ENCODE data around the gene UNC50.

Gene UNC50

DNA sequence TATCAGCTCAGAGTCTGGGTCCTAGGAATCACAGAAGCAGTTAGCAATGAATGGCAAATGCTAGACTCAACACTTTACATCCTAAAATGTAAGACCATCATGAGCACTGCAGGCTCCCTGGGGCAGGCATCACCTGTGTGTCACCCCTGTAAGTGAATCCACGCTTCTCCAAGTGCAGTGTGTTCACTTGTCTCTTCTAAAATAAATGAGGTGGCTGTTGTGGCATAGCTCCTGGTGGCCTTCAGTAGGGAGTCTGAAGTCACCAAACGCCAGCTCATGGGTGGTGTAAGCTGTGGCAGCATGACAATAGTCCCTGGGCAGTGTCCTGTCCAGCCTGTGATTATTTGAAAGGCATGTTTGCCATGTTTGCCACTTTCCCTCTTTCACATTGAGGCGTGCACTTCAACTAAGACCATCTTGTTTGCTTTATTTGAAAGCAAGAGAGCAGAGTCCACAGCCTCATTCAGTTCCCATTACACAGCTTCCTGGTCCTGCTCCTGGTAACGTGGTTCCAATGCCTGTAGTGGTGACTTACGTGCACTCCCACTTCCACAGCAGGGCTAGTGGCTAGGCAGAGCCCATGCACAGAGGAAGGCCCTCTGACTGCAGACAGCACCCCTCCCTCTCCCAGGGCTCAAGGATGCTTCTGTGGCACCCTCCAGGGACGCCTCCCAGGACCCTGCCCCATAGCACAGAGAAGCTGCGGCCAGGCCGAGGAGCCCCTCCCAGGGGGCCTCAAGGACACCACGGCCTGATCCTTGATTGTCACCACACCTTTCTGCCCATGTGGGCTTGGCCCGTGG is 24.4 kb upstream of the UNC50 start:
- H3K4me3 Mint-ChIP-seq: no peak overlapping the region
- H3K9me3 Mint-ChIP-seq: no peaks in the 10 kb centered on the region
- no peaks in the 10 kb centered on the region for H3K27me3 Mint-ChIP-seq (ENCODE audit: low read depth)
- TF ChIP-seq, protein P1, sequence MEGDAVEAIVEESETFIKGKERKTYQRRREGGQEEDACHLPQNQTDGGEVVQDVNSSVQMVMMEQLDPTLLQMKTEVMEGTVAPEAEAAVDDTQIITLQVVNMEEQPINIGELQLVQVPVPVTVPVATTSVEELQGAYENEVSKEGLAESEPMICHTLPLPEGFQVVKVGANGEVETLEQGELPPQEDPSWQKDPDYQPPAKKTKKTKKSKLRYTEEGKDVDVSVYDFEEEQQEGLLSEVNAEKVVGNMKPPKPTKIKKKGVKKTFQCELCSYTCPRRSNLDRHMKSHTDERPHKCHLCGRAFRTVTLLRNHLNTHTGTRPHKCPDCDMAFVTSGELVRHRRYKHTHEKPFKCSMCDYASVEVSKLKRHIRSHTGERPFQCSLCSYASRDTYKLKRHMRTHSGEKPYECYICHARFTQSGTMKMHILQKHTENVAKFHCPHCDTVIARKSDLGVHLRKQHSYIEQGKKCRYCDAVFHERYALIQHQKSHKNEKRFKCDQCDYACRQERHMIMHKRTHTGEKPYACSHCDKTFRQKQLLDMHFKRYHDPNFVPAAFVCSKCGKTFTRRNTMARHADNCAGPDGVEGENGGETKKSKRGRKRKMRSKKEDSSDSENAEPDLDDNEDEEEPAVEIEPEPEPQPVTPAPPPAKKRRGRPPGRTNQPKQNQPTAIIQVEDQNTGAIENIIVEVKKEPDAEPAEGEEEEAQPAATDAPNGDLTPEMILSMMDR (IDR thresholded peaks at IDR 0.05; ENCODE audit: unreplicated experiment in 3 of 3): no peak
- H3K36me3 Mint-ChIP-seq (ENCODE audit: low read depth): peaks cover 20% of the 10 kb centered on the region
- H3K27ac Mint-ChIP-seq: no peak overlapping the region
- no peaks in the 10 kb centered on the region for H3K4me1 Mint-ChIP-seq

DNA sequence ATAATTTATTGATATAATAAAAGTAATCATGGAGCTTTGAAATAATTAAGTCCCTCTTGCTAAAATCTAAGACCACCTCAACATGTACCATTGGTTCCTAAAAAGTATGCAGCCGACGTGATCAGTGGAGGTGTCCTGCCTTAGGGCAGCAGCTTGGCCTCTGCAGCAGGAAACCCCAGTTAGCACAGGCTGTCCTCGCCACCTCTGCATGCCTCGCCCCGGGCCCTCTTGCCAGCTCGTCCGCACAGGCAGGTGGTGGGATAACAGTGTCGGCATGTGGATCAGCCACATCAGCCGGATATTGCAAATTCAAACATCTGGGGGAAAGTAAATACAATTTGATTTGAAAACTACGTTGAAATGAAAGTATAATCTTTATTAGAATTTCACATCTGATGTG is 23.0 kb upstream of the UNC50 start:
- H3K4me1 Mint-ChIP-seq: no peaks in the 10 kb centered on the region
- peaks cover 20% of the 10 kb centered on the region for H3K36me3 Mint-ChIP-seq (ENCODE audit: low read depth)
- H3K9me3 Mint-ChIP-seq: no peaks in the 10 kb centered on the region
- TF ChIP-seq, protein P1 (IDR thresholded peaks at IDR 0.05; ENCODE audit: unreplicated experiment in 3 of 3): no peak
- no peak overlapping the region for H3K4me3 Mint-ChIP-seq
- H3K27ac Mint-ChIP-seq: no peak overlapping the region
- H3K27me3 Mint-ChIP-seq (ENCODE audit: low read depth): no peaks in the 10 kb centered on the region

DNA sequence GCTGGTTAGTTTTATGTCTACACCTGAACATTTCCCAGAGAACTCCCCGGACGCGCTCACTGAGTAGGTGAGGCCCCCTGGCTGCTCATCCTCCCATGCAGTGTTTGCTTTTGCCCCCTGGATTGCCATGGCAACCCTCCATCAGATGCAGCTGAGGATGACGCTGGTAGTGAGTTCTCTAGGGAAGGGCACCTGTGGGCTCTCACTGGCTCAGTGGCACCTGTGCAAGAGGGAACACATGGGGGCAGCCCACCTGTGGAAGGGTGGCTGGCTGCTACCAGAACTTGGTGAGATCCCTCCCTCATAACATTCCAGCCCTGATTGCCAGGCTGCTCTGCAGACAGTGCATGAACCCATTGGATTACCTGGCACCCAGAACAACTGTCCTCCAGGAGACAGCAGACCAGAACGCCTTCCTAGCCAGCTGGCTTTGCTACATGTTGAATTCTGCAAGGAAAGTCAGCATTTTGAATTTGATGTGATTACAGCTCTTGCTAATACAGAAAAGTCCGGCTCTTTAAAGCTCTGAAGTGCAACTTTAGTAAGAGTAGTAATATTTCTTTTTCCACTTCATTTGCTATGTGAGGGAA is 21.7 kb upstream of the UNC50 start:
- no peaks in the 10 kb centered on the region for H3K27me3 Mint-ChIP-seq (ENCODE audit: low read depth)
- H3K36me3 Mint-ChIP-seq (ENCODE audit: low read depth): peaks cover 31% of the 10 kb centered on the region
- no peaks in the 10 kb centered on the region for H3K9me3 Mint-ChIP-seq
- TF ChIP-seq, protein P1 (IDR thresholded peaks at IDR 0.05; ENCODE audit: unreplicated experiment in 3 of 3): no peak
- no peak overlapping the region for H3K27ac Mint-ChIP-seq
- H3K4me1 Mint-ChIP-seq: no peaks in the 10 kb centered on the region
- no peak overlapping the region for H3K4me3 Mint-ChIP-seq

DNA sequence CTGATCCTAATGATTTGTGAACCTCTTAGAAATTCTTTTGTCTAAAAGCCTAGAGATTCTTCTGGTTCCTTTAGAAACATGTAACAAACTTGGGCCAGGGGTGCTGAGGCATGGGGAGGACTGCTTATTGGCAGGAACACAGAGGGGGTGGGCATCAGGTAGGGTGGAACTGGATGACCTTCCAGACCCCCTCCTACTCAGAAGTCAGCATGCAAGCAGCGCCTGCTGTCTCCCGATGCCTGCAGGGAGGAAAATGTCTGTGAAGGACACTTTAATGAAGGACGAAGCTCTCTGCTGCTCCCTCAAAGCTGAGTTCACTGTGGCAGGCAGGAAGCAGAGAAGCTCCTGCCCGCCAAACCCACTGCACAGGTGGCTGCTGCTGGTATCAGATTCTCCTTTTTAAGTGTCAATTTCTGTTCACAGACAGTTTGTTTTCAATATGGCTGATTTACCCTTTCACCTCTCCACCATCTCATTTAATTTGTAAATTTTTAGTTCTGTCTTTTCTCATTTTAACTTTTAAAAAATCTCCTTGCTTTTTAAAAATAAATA is 19.4 kb upstream of the UNC50 start:
- H3K27me3 Mint-ChIP-seq (ENCODE audit: low read depth): no peaks in the 10 kb centered on the region
- H3K27ac Mint-ChIP-seq: no peak overlapping the region
- H3K4me3 Mint-ChIP-seq: no peak overlapping the region
- H3K9me3 Mint-ChIP-seq: peaks cover 5% of the 10 kb centered on the region
- no peaks in the 10 kb centered on the region for H3K4me1 Mint-ChIP-seq
- peaks cover 31% of the 10 kb centered on the region for H3K36me3 Mint-ChIP-seq (ENCODE audit: low read depth)
- TF ChIP-seq, protein P1 (IDR thresholded peaks at IDR 0.05; ENCODE audit: unreplicated experiment in 3 of 3): no peak

DNA sequence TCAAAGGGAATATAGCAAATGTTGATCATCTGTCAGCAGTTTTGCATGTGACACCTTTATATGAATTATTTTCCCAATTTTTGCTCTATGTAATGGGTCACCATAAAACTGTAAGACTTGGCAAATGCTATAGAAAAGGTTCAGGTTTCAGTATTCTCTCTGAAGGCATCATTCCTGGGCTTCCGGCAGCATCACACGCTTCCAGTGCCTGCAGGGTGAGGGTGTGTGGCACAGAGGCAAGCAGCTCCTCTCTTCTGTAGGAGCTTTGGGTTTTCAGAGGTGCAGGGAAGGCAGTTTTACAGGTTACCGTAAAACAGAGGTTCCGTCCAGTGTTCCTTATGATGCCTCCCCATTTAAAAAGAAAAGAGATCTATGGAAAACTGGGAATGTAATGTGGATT is 18.9 kb upstream of the UNC50 start:
- Mint-ChIP-seq H3K4me3 (no peak overlapping the region), H3K27ac (no peak overlapping the region), H3K4me1 (no peaks in the 10 kb centered on the region), H3K36me3 (ENCODE audit: low read depth) (peaks cover 34% of the 10 kb centered on the region), H3K9me3 (peaks cover 7% of the 10 kb centered on the region), H3K27me3 (ENCODE audit: low read depth) (no peaks in the 10 kb centered on the region)
- TF ChIP-seq, protein P1 (IDR thresholded peaks at IDR 0.05; ENCODE audit: unreplicated experiment in 3 of 3): no peak
